OCI-LY3 (cell line): ENCODE data around the gene HIVEP3.

Experiments used
- H2AFZ ChIP-seq: fragments of 200-600, 300-600 bp; shearing (Covaris generic); 2 replicates; pipeline ENCODE4 v1.6.0; 2014; ENCODE audit warnings: antibody characterized with exemption, low read depth, low read length
- H3K27ac ChIP-seq: fragments of 200-600, 300-600 bp; sonication (generic); 2 replicates; pipeline ENCODE4 v1.5.1; 2014; ENCODE audit warnings: mild to moderate bottlenecking, low read length, moderate library complexity, mixed read lengths
- H3K27me3 ChIP-seq: fragments of 200-600, 300-600 bp; sonication (generic); 2 replicates; pipeline ENCODE4 v1.6.1; 2014; ENCODE audit warnings: low read depth, low read length, mixed read lengths
- H3K36me3 ChIP-seq: fragments of 200-600, 300-600 bp; sonication (generic); replicated peaks from 2 replicates; pipeline ENCODE3; 2014; ENCODE audit warnings: low read depth, low read length, mixed read lengths
- H3K4me1 ChIP-seq: fragments of 300-600, 200-600 bp; sonication (generic); 2 replicates; pipeline ENCODE4 v1.6.1; 2014; ENCODE audit warnings: low read length, mixed read lengths
- H3K4me2 ChIP-seq: fragments of 200-600, 300-600 bp; sonication (generic); 2 replicates; pipeline ENCODE4 v1.6.1; 2014; ENCODE audit warnings: low read length, mixed read lengths
- H3K4me3 ChIP-seq: fragments of 300-600, 200-600 bp; sonication (generic); 2 replicates; pipeline ENCODE4 v1.5.1; 2014; ENCODE audit warnings: antibody characterized with exemption, mild to moderate bottlenecking, low read length, moderate library complexity
- H3K79me2 ChIP-seq: fragments of 300-600, 200-600 bp; shearing (Covaris generic); 2 replicates; pipeline ENCODE4 v1.6.1; 2014; ENCODE audit warnings: mild to moderate bottlenecking, low read length, mixed read lengths
- H3K9ac ChIP-seq: fragments of 300-600, 200-600 bp; shearing (Covaris generic); 2 replicates; pipeline ENCODE4 v1.6.0; 2014; ENCODE audit warnings: mild to moderate bottlenecking, low read length, moderate library complexity
- H3K9me3 ChIP-seq: fragments of 200-600, 300-600 bp; shearing (Covaris generic); 2 replicates; pipeline ENCODE4 v1.6.1; 2014; ENCODE audit warnings: low read length, mixed read lengths; ENCODE audit not compliant: insufficient read depth
- H4K20me1 ChIP-seq: fragments of 200-600, 300-600 bp; sonication (generic); 2 replicates; pipeline ENCODE4 v1.6.1; 2016; ENCODE audit warnings: low read length, mixed read lengths; ENCODE audit not compliant: insufficient read depth
- CTCF ChIP-seq: fragments of 200-600, 300-600 bp; sonication (generic); IDR thresholded peaks from 2 replicates; pipeline ENCODE4 v1.5.1; 2014; ENCODE audit warnings: antibody characterized with exemption, low read length, low read depth
- EZH2phosphoT487 ChIP-seq: fragments of 200-600 bp; shearing (Covaris generic); IDR thresholded peaks from 2 replicates; pipeline ENCODE4 v1.6.1; 2018; ENCODE audit warnings: antibody characterized with exemption, mixed run types, low read depth

Gene HIVEP3

GRCh38 chr1:41615316-41615715, 303.4 kb downstream of the HIVEP3 start:
- peaks cover 97% of the 10 kb centered on the region for H4K20me1 ChIP-seq

GRCh38 chr1:41614818-41615217, 303.9 kb downstream of the HIVEP3 start:
- no peak overlapping the region for H3K4me2 ChIP-seq
- no peaks in the 10 kb centered on the region for H3K4me1 ChIP-seq
- no peak for TF ChIP-seq EZH2phosphoT487
- TF ChIP-seq CTCF: no peak
- no peak overlapping the region for H3K27ac ChIP-seq
- H4K20me1 ChIP-seq: peaks cover 97% of the 10 kb centered on the region
- H3K9ac ChIP-seq: no peak overlapping the region
- H3K79me2 ChIP-seq: peaks cover 99% of the 10 kb centered on the region
- H2AFZ ChIP-seq: no peak overlapping the region
- peaks cover 26% of the 10 kb centered on the region for H3K36me3 ChIP-seq
- H3K4me3 ChIP-seq: no peak overlapping the region
- H3K9me3 ChIP-seq: no peaks in the 10 kb centered on the region
- no peaks in the 10 kb centered on the region for H3K27me3 ChIP-seq

More at GRCh38 chr1:41615316-41615715, 303.4 kb downstream of the HIVEP3 start:
- Histone ChIP-seq H3K9me3 (no peaks in the 10 kb centered on the region), H3K27me3 (no peaks in the 10 kb centered on the region), H3K79me2 (peaks cover 99% of the 10 kb centered on the region), H3K27ac (no peak overlapping the region), H3K4me2 (no peak overlapping the region), H3K9ac (no peak overlapping the region), H3K4me3 (no peak overlapping the region), H3K4me1 (no peaks in the 10 kb centered on the region), H3K36me3 (peaks cover 26% of the 10 kb centered on the region), H2AFZ (no peak overlapping the region)
- TF ChIP-seq EZH2phosphoT487 (no peak), CTCF (no peak)

- no peaks in the 10 kb centered on the region for H3K27me3 ChIP-seq
- no peaks in the 10 kb centered on the region for H3K9me3 ChIP-seq
- no peak overlapping the region for H3K9ac ChIP-seq
- TF ChIP-seq EZH2phosphoT487 (no peak), CTCF (no peak)
- peaks cover 24% of the 10 kb centered on the region for H3K36me3 ChIP-seq
- no peak overlapping the region for H3K4me3 ChIP-seq
- peaks cover 97% of the 10 kb centered on the region for H4K20me1 ChIP-seq
- no peak overlapping the region for H2AFZ ChIP-seq
- H3K4me2 ChIP-seq: no peak overlapping the region
- no peak overlapping the region for H3K27ac ChIP-seq
- H3K4me1 ChIP-seq: no peaks in the 10 kb centered on the region
- H3K79me2 ChIP-seq: peaks cover 99% of the 10 kb centered on the region
Measured at GRCh38 chr1:41613689-41614574, 304.8 kb downstream of the HIVEP3 start.

- Histone ChIP-seq H4K20me1 (peaks cover 95% of the 10 kb centered on the region), H3K27me3 (no peaks in the 10 kb centered on the region), H3K9me3 (no peaks in the 10 kb centered on the region), H3K27ac (no peak overlapping the region), H3K9ac (no peak overlapping the region), H2AFZ (no peak overlapping the region), H3K4me2 (no peak overlapping the region), H3K4me3 (no peak overlapping the region), H3K36me3 (peaks cover 28% of the 10 kb centered on the region), H3K4me1 (no peaks in the 10 kb centered on the region), H3K79me2 (peaks cover 97% of the 10 kb centered on the region)
- TF ChIP-seq EZH2phosphoT487 (no peak), CTCF (no peak)
Measured at GRCh38 chr1:41612953-41613352, 305.8 kb downstream of the HIVEP3 start.
